IMR-90 (cell line): ENCODE measurements around the gene FABP7. TPM values are rescaled to one million over a fixed set of nuclear protein-coding genes. Genes with fewer than 3 reads are reported as not detected.

Experiments used
- ATAC-seq: fragments of 200-7000 bp; cut with Tn5 transposase; 2 replicates; pipeline ENCODE4 v1.9.1; 2020; ENCODE audit warnings: low read depth, mild to moderate bottlenecking, moderate library complexity
- BruUV-seq: library from RNA; stranded (reverse); fragments of 400-500 nt; replicated peaks from 2 replicates; lab custom pipeline; 2021; lab: Mats Ljungman, UMichigan
- CTCF ChIA-PET: fragments of 300-600 bp; formaldehyde crosslinking; extraction: SDS; loops from one replicate; lab custom pipeline; 2021; ENCODE audit warnings: antibody characterized with exemption; lab: Yijun Ruan, JAX
- POLR2A ChIA-PET: fragments of 300-600 bp; sonication (Branson Sonifier 250); formaldehyde crosslinking; loops from one replicate; lab custom pipeline; 2022; ENCODE audit warnings: antibody characterized with exemption; ENCODE audit not compliant: unreplicated experiment; lab: Charles Lee
- DNase-seq: peaks from one replicate; pipeline ENCODE4 v3.0.0; 2013
- H2AFZ ChIP-seq: replicated peaks from 2 replicates; pipeline ENCODE3; 2013; ENCODE audit warnings: low read length, mild to moderate bottlenecking; ENCODE audit not compliant: poor library complexity
- H2AK5ac ChIP-seq: 2 replicates; pipeline ENCODE4 v1.6.1; 2013; ENCODE audit warnings: low read depth, low read length, inconsistent platforms
- H2AK9ac ChIP-seq: replicated peaks from 2 replicates; pipeline ENCODE3; 2013; ENCODE audit warnings: mild to moderate bottlenecking, low read depth, low read length, moderate library complexity; ENCODE audit not compliant: poor library complexity
- H2BK120ac ChIP-seq: 2 replicates; pipeline ENCODE4 v1.6.1; 2013; ENCODE audit warnings: low read depth, low read length, inconsistent platforms
- H2BK15ac ChIP-seq: 3 replicates; pipeline ENCODE4 v1.6.1; 2013; ENCODE audit warnings: low read depth, low read length, inconsistent platforms
- H2BK20ac ChIP-seq: 2 replicates; pipeline ENCODE4 v1.6.1; 2013; ENCODE audit warnings: low read depth, mild to moderate bottlenecking, inconsistent platforms, low read length, moderate library complexity
- H2BK5ac ChIP-seq: 2 replicates; pipeline ENCODE4 v1.6.1; 2013; ENCODE audit warnings: mild to moderate bottlenecking, low read depth, low read length, inconsistent platforms; ENCODE audit not compliant: poor library complexity, severe bottlenecking
- H3K14ac ChIP-seq: replicated peaks from 2 replicates; pipeline ENCODE4 v1.6.1; 2013; ENCODE audit warnings: low read depth, low read length, inconsistent platforms
- H3K18ac ChIP-seq: 2 replicates; pipeline ENCODE4 v1.6.1; 2013; ENCODE audit warnings: low read depth, low read length, control low read depth
- H3K23ac ChIP-seq: 2 replicates; pipeline ENCODE4 v1.6.1; 2013; ENCODE audit warnings: low read depth, low read length, inconsistent platforms
- H3K27ac ChIP-seq: 2 replicates; pipeline ENCODE4 v1.5.1; 2013; ENCODE audit warnings: mild to moderate bottlenecking, control low read depth, low read length; ENCODE audit not compliant: insufficient read depth
- H3K27me3 ChIP-seq: 2 replicates; pipeline ENCODE4 v1.6.1; 2013; ENCODE audit warnings: low read length; ENCODE audit not compliant: control insufficient read depth, insufficient read depth
- H3K36me3 ChIP-seq: 2 replicates; pipeline ENCODE4 v1.6.1; 2013; ENCODE audit warnings: low read length, mixed read lengths; ENCODE audit not compliant: control insufficient read depth, insufficient read depth
- H3K4ac ChIP-seq: 2 replicates; pipeline ENCODE4 v1.6.1; 2013; ENCODE audit warnings: low read depth, low read length, inconsistent platforms
- H3K4me1 ChIP-seq: 2 replicates; pipeline ENCODE4 v1.6.1; 2013; ENCODE audit warnings: low read length, mixed read lengths; ENCODE audit not compliant: control insufficient read depth, insufficient read depth
- H3K4me2 ChIP-seq: 2 replicates; pipeline ENCODE4 v1.6.1; 2013; ENCODE audit warnings: low read depth, mild to moderate bottlenecking, control low read depth, low read length, moderate library complexity
- H3K4me3 ChIP-seq: 2 replicates; pipeline ENCODE4 v1.5.1; 2013; ENCODE audit warnings: low read depth, mild to moderate bottlenecking, control low read depth, low read length, moderate library complexity; ENCODE audit not compliant: insufficient read depth
- H3K56ac ChIP-seq: 2 replicates; pipeline ENCODE4 v1.6.1; 2013; ENCODE audit warnings: low read length, inconsistent platforms; ENCODE audit not compliant: insufficient read depth; ENCODE audit errors: extremely low read depth
- H3K79me1 ChIP-seq, 2 experiments: 2 replicates each; pipeline ENCODE4 v1.6.1; 2013; ENCODE audit warnings: low read length in 2 of 2, inconsistent platforms in 1 of 2, low read depth in 1 of 2
- H3K9ac ChIP-seq: 2 replicates; pipeline ENCODE4 v1.6.1; 2013; ENCODE audit warnings: low read depth, low read length, control low read depth
- H3K9me1 ChIP-seq: 2 replicates; pipeline ENCODE4 v1.6.1; 2013; ENCODE audit warnings: low read length, inconsistent platforms; ENCODE audit not compliant: insufficient read depth
- H3K9me3 ChIP-seq: 2 replicates; pipeline ENCODE4 v1.6.1; 2013; ENCODE audit warnings: low read length; ENCODE audit not compliant: control insufficient read depth, insufficient read depth
- H4K20me1 ChIP-seq: 2 replicates; pipeline ENCODE4 v1.6.1; 2013; ENCODE audit warnings: low read length, inconsistent platforms; ENCODE audit not compliant: insufficient read depth
- H4K5ac ChIP-seq: 2 replicates; pipeline ENCODE4 v1.6.1; 2013; ENCODE audit warnings: mild to moderate bottlenecking, low read depth, low read length, control low read depth
- H4K8ac ChIP-seq, 2 experiments: 2 replicates each; pipeline ENCODE4 v1.6.1; 2013; ENCODE audit warnings: low read depth in 2 of 2, low read length in 2 of 2, control low read depth in 1 of 2, inconsistent platforms in 1 of 2
- H4K91ac ChIP-seq: 2 replicates; pipeline ENCODE4 v1.6.1; 2013; ENCODE audit warnings: low read depth, low read length, inconsistent platforms; ENCODE audit not compliant: insufficient read depth
- BHLHE40 ChIP-seq: fragments of 150-350 bp; IDR thresholded peaks from 2 replicates; pipeline ENCODE4 v1.6.1; 2016; ENCODE audit warnings: mild to moderate bottlenecking, low read depth, low read length
- CEBPB ChIP-seq: IDR thresholded peaks from 2 replicates; pipeline ENCODE4 v1.6.1; 2012; ENCODE audit warnings: low read depth, low read length, improper control_type of control experiment
- CHD1 ChIP-seq: IDR thresholded peaks from 2 replicates; pipeline ENCODE4 v1.6.1; 2012; ENCODE audit warnings: low read depth, low read length, improper control_type of control experiment
- FOS ChIP-seq: fragments of 150-350 bp; IDR thresholded peaks from 2 replicates; pipeline ENCODE4 v1.6.1; 2016; ENCODE audit warnings: low read depth, low read length
- MAFK ChIP-seq: IDR thresholded peaks from 2 replicates; pipeline ENCODE4 v1.6.1; 2012; ENCODE audit warnings: low read depth, low read length, improper control_type of control experiment
- MAZ ChIP-seq: IDR thresholded peaks from 2 replicates; pipeline ENCODE4 v1.6.1; 2012; ENCODE audit warnings: low read depth, mild to moderate bottlenecking, low read length, improper control_type of control experiment, moderate library complexity, borderline replicate concordance
- MXI1 ChIP-seq: IDR thresholded peaks from 2 replicates; pipeline ENCODE4 v1.6.1; 2012; ENCODE audit warnings: low read depth, mild to moderate bottlenecking, low read length, moderate library complexity, borderline replicate concordance
- NFE2L2 ChIP-seq: fragments of 150-350 bp; IDR thresholded peaks from 2 replicates; pipeline ENCODE4 v1.6.1; 2016; ENCODE audit warnings: low read depth, mild to moderate bottlenecking, low read length
- POLR2A ChIP-seq: IDR thresholded peaks from 2 replicates; pipeline ENCODE4 v1.6.1; 2012; ENCODE audit warnings: mild to moderate bottlenecking, low read depth, low read length
- RAD21 ChIP-seq: IDR thresholded peaks from 2 replicates; pipeline ENCODE4 v1.6.1; 2012; ENCODE audit warnings: low read length, improper control_type of control experiment
- RFX5 ChIP-seq: IDR thresholded peaks from 2 replicates; pipeline ENCODE4 v1.8.0; 2012; ENCODE audit warnings: low read depth, mild to moderate bottlenecking, low read length, moderate library complexity
- SMC3 ChIP-seq: fragments of 150-350 bp; IDR thresholded peaks from 2 replicates; pipeline ENCODE4 v1.6.1; 2016; ENCODE audit warnings: low read depth, mild to moderate bottlenecking, antibody characterized with exemption, low read length, moderate library complexity
- WGBS, 2 experiments: methylation state at CpG; one replicate each; pipeline versions ENCODE4 v1.1.5 to v1.1.7; 2013; ENCODE audit warnings: missing lambda C conversion rate in 2 of 2; ENCODE audit not compliant: insufficient read length in 1 of 2; ENCODE audit errors: extremely low coverage in 2 of 2; 5-methylcytosine and 5-hydroxymethylcytosine counted together
- dilution Hi-C: fragments of 300-500 bp; cut with HindIII; formaldehyde crosslinking; loops from one replicate; pipeline ENCODE4 v1.14.3; 2018; ENCODE audit warnings: low sequenced_read_pairs; ENCODE audit not compliant: unreplicated experiment
- in situ Hi-C: fragments of 300-500 bp; cut with MboI; formaldehyde crosslinking; loops from 3 replicates; pipeline ENCODE4 v1.14.3; 2019; ENCODE audit warnings: low sequenced_read_pairs, inconsistent platforms, mixed read lengths
- intact Hi-C: fragments of 100-400 bp; cut with micrococcal nuclease; formaldehyde crosslinking; loops from 2 replicates; pipeline ENCODE4 v1.10.0; 2022
- polyA plus RNA-seq, 3 experiments: library from polyadenylated mRNA; depleted of rRNA; stranded (reverse); fragments of >200 nt; gene quantifications; 2 replicates each; pipeline ENCODE4 v1.2.3, GENCODE V29; 2012; ENCODE audit warnings: low replicate concordance in 1 of 3
- total RNA-seq: library from RNA; depleted of rRNA; stranded (reverse); fragments of >200 nt; gene quantifications from 2 replicates; pipeline ENCODE4 v1.2.3, GENCODE V29; 2012
- TF ChIP-seq, protein P1 (sequence below): fragments of 150-350 bp; IDR thresholded peaks from 2 replicates; pipeline ENCODE4 v1.6.1; 2016; ENCODE audit warnings: low read depth, mild to moderate bottlenecking, low read length, moderate library complexity, borderline replicate concordance
- TF ChIP-seq, protein P2 (sequence below): conservative IDR thresholded peaks from 2 replicates; pipeline ENCODE4 v1.5.1; 2012; ENCODE audit warnings: mild to moderate bottlenecking, low read depth, low read length, improper control_type of control experiment
- TF ChIP-seq, protein P3 (sequence below): fragments of 150-350 bp; IDR thresholded peaks from 2 replicates; pipeline ENCODE4 v1.6.1; 2017; ENCODE audit warnings: mild to moderate bottlenecking, antibody characterized with exemption, low read length, low read depth

Gene FABP7
- total and polyA plus RNA-seq, 2 of the 4 experiments (the other 2 are of a cell fraction): not detected

DNA sequence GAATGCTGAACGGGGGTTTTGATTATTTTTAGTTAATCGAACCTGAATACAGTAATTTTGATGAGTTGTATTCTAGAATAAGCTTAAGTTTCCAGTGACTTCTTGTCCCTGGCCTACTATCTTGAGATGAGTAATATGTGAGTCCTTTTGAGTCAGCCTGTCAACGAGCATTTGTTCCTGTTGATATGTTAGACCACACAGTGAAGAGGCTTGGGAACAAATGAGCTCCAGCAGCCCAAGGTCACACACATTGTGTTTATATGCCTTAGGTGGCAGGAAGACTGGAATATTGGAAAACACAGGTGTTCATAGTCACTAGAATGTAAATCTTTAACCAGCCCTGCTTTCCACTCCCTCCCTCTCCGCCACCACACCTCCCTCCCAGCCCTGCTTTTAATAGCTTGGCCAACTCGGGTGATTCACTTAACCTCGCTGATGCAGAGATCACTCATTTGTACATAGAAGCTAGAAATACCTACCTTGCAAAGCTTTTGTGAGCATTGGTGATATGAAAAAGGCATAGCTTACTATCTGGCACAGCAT lies 18.7 kb downstream of the FABP7 start:
- Histone ChIP-seq H3K9me3 (no peaks in the 10 kb centered on the region), H4K8ac (peak overlapping the region in 1 of 2 experiments; percentile 54; a peak in 1 of 4 replicates), H4K5ac (no peak overlapping the region), H3K4ac (peak overlapping the region; percentile 79), H2AK9ac (no peak overlapping the region), H2AK5ac (no peak overlapping the region), H3K23ac (no peak overlapping the region; the same call in 1 of the 2 replicates), H3K4me1 (peaks cover 25% of the 10 kb centered on the region), H3K56ac (no peak overlapping the region), H2BK15ac (peak overlapping the region; percentile 12; the same call in 1 of the 3 replicates), H3K9me1 (peaks cover 13% of the 10 kb centered on the region), H2BK120ac (peak overlapping the region; percentile 65), H4K20me1 (no peaks in the 10 kb centered on the region), H3K4me3 (no peak overlapping the region), H3K18ac (no peak overlapping the region), H3K36me3 (peaks cover 27% of the 10 kb centered on the region), H3K9ac (no peak overlapping the region), H4K91ac (no peak overlapping the region), H2AFZ (peak overlapping the region; percentile 65), H3K4me2 (peak overlapping the region; percentile 43; the same call in 1 of the 2 replicates), H2BK5ac (peak overlapping the region; percentile 70), H3K27ac (peak overlapping the region; percentile 6; the same call in 1 of the 2 replicates), H3K79me1 (peaks cover 0 to 9% of the 10 kb centered on the region in 2 experiments; a peak in 3 of 4 replicates), H3K14ac (peak overlapping the region; percentile 38; the same call in 1 of the 2 replicates), H3K27me3 (no peaks in the 10 kb centered on the region), H2BK20ac (peak overlapping the region; percentile 75; the same call in 1 of the 2 replicates)
- in situ Hi-C loops (no loop called here), dilution Hi-C loops (no loop called here), intact Hi-C loops (loop anchor here (1.0 kb wide), 1 partner anchor 9 kb away; the partner anchor contains the start of gene SMPDL3A)
- peak; percentile 67 for ATAC-seq
- POLR2A ChIA-PET: interaction anchor here (0.6 kb wide), 1 partner anchor 10 kb away, joined by 3 read pairs; no protein-coding TSS in a partner anchor
- no CpG with 5 or more reads among the region's 6 CpGs for WGBS, 2 experiments
- CTCF ChIA-PET: interaction anchor here (0.9 to 1.9 kb wide), 2 partner anchors 9 to 41 kb away, joined by 3 to 6 read pairs; no protein-coding TSS in a partner anchor
- BruUV-seq: no TSS peak
- DNase-seq: peak; percentile 84
- no peak for TF ChIP-seq CHD1
- peak; percentile 7; the same call in 1 of the 2 replicates for TF ChIP-seq MAFK
- TF ChIP-seq, protein P1, sequence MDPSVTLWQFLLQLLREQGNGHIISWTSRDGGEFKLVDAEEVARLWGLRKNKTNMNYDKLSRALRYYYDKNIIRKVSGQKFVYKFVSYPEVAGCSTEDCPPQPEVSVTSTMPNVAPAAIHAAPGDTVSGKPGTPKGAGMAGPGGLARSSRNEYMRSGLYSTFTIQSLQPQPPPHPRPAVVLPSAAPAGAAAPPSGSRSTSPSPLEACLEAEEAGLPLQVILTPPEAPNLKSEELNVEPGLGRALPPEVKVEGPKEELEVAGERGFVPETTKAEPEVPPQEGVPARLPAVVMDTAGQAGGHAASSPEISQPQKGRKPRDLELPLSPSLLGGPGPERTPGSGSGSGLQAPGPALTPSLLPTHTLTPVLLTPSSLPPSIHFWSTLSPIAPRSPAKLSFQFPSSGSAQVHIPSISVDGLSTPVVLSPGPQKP: no peak
- no peak for TF ChIP-seq BHLHE40
- TF ChIP-seq NFE2L2: no peak
- TF ChIP-seq CEBPB: 0 out of 2 replicates have a peak, but pooled peaks have one; percentile 26
- no peak for TF ChIP-seq POLR2A
- TF ChIP-seq FOS: peak; percentile 65
- TF ChIP-seq MXI1: no peak
- no peak for TF ChIP-seq SMC3
- TF ChIP-seq, protein P2, sequence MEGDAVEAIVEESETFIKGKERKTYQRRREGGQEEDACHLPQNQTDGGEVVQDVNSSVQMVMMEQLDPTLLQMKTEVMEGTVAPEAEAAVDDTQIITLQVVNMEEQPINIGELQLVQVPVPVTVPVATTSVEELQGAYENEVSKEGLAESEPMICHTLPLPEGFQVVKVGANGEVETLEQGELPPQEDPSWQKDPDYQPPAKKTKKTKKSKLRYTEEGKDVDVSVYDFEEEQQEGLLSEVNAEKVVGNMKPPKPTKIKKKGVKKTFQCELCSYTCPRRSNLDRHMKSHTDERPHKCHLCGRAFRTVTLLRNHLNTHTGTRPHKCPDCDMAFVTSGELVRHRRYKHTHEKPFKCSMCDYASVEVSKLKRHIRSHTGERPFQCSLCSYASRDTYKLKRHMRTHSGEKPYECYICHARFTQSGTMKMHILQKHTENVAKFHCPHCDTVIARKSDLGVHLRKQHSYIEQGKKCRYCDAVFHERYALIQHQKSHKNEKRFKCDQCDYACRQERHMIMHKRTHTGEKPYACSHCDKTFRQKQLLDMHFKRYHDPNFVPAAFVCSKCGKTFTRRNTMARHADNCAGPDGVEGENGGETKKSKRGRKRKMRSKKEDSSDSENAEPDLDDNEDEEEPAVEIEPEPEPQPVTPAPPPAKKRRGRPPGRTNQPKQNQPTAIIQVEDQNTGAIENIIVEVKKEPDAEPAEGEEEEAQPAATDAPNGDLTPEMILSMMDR: no peak
- TF ChIP-seq, protein P3, sequence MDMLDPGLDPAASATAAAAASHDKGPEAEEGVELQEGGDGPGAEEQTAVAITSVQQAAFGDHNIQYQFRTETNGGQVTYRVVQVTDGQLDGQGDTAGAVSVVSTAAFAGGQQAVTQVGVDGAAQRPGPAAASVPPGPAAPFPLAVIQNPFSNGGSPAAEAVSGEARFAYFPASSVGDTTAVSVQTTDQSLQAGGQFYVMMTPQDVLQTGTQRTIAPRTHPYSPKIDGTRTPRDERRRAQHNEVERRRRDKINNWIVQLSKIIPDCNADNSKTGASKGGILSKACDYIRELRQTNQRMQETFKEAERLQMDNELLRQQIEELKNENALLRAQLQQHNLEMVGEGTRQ: no peak
- TF ChIP-seq RFX5: no peak
- no peak for TF ChIP-seq RAD21
- TF ChIP-seq MAZ: peak; percentile 64; the same call in 1 of the 2 replicates
